Psoas muscle (tissue), 8 donors: ENCODE measurements around the gene NCBP2L. TPM values are rescaled to one million over a fixed set of nuclear protein-coding genes. Genes with fewer than 3 reads are reported as not detected.

Source experiments
- ATAC-seq, 4 donors: fragments of 200-7000 bp; cut with Tn5 transposase; one replicate each; pipeline ENCODE4 v1.9.1; 2020; ENCODE audit warnings: moderate library complexity in 3 of 4, mild to moderate bottlenecking in 2 of 4
- DNase-seq, 2 donors: peaks; one replicate each; pipeline ENCODE4 v3.0.0-alpha.2; 2020
- H3K27ac ChIP-seq: fragments of 200-600 bp; one replicate; pipeline ENCODE4 v1.8.0; 2022
- H3K27me3 ChIP-seq, 3 donors: fragments of 200-600 bp in 1 of 3; one replicate each; pipeline versions ENCODE4 v1.6.1 to v1.8.0; 2013 to 2022; ENCODE audit warnings: low read length in 2 of 3, mild to moderate bottlenecking in 2 of 3, moderate library complexity in 1 of 3; ENCODE audit not compliant: insufficient read depth in 3 of 3
- H3K36me3 ChIP-seq, 2 donors: fragments of 200-600 bp in 1 of 2; one replicate each; pipeline versions ENCODE4 v1.6.1 to v1.8.0; 2013 to 2022; ENCODE audit warnings: low read depth in 1 of 2, mild to moderate bottlenecking in 1 of 2, moderate library complexity in 1 of 2; ENCODE audit not compliant: insufficient read depth in 1 of 2
- H3K4me1 ChIP-seq: fragments of 200-600 bp; one replicate; pipeline ENCODE4 v1.8.0; 2022
- H3K4me3 ChIP-seq: fragments of 200-600 bp; one replicate; pipeline ENCODE4 v1.8.0; 2022; ENCODE audit warnings: mild to moderate bottlenecking
- H3K9me3 ChIP-seq: fragments of 200-600 bp; one replicate; pipeline ENCODE4 v1.8.0; 2022
- CTCF ChIP-seq: fragments of 200-600 bp; IDR thresholded peaks from one replicate; pipeline ENCODE4 v1.8.0; 2022; ENCODE audit warnings: antibody characterized with exemption
- WGBS, 3 donors: extraction: QIAGEN DNeasy Blood & Tissue Kit; methylation state at CpG; one replicate each; pipeline versions ENCODE4 v1.1.6 to v1.1.7; 2013; 5-methylcytosine and 5-hydroxymethylcytosine counted together
- intact Hi-C, 2 donors: fragments of 100-400 bp; cut with DNase I; formaldehyde crosslinking; loops; one replicate each; pipeline versions ENCODE4 v1.11.0 to v1.14.2; 2022
- polyA plus RNA-seq, 3 donors: library from polyadenylated mRNA; stranded (reverse); fragments of 200-250 nt; gene quantifications; one replicate each; pipeline ENCODE4 v1.2.3, GENCODE V29; 2013
- total RNA-seq, 4 donors: library from RNA; stranded (reverse); fragmentation: NEBNext Ultra II Directional in 2 of 4; extraction: Animal tissue kit (Norgen Biotek cat#: 25700) in 2 of 4; gene quantifications; one replicate each; pipeline versions ENCODE4 v1.2.1 to v1.2.4, GENCODE V29; 2021 to 2023
- donor health status: healthy with polysubstance abuse.
- donor health status: DM: no; HTN: no; CAD: no; lungs with moderate emphysema.
- donor health status: Bipolar disorder and iron deficiency.
- donor health status: healthy.
- donor health status: DM: yes; HTN: yes; CAD: no.
- donor health status: DM: no; HTN: no; CAD: no.
- donor health status: DM: no; HTN: no; CAD: no.
- donor health status: DM: yes; HTN: yes; CAD: no.

NCBP2L gene
- total and polyA plus RNA-seq, 7 donors = 0.03 to 0.40 TPM; not detected in 5

- H3K4me3 ChIP-seq = no peak overlapping the region
- no peak for DNase-seq
- H3K4me1 ChIP-seq = peaks cover 68% of the 10 kb centered on the region
- peak; percentile 82 to 89 (median 87) for ATAC-seq
- H3K36me3 ChIP-seq = no peaks in the 10 kb centered on the region
- no peak for TF ChIP-seq CTCF
- H3K9me3 ChIP-seq = no peaks in the 10 kb centered on the region
- 10 to 20% (median 15%) methylated on average over 3 of the region's 3 CpGs for WGBS, 3 donors
- peaks cover 0 to 5% (median 0%) of the 10 kb centered on the region in 3 donors for H3K27me3 ChIP-seq
- H3K27ac ChIP-seq = peak overlapping the region; percentile 84
- intact Hi-C loops = no loop called here
Measured at GRCh38 chrX:107747596-107748161, 29.9 kb upstream of the NCBP2L start.

GRCh38 chrX:107748506-107748905, 29.0 kb upstream of the NCBP2L start:
- intact Hi-C loops = no loop called here
- Histone ChIP-seq H3K4me1 (peaks cover 62% of the 10 kb centered on the region), H3K9me3 (no peaks in the 10 kb centered on the region), H3K4me3 (no peak overlapping the region), H3K27me3 (no peaks in the 10 kb centered on the region), H3K27ac (peak overlapping the region; percentile 84), H3K36me3 (no peaks in the 10 kb centered on the region)
- WGBS, 3 donors = 55 to 63% (median 58%) methylated on average over 6 of the region's 6 CpGs
- ATAC-seq = no peak
- TF ChIP-seq CTCF = no peak
- no peak for DNase-seq

GRCh38 chrX:107750263-107750662, 27.3 kb upstream of the NCBP2L start:
- DNase-seq = no peak
- Histone ChIP-seq H3K27ac (peak overlapping the region; percentile 72), H3K4me1 (peaks cover 55% of the 10 kb centered on the region), H3K9me3 (no peaks in the 10 kb centered on the region), H3K27me3 (no peaks in the 10 kb centered on the region), H3K36me3 (no peaks in the 10 kb centered on the region), H3K4me3 (no peak overlapping the region)
- no peak for TF ChIP-seq CTCF
- intact Hi-C loops = no loop called here
- 73 to 87% (median 74%) methylated on average over 6 of the region's 6 CpGs for WGBS, 3 donors
- ATAC-seq = no peak

GRCh38 chrX:107750861-107751445, 26.6 kb upstream of the NCBP2L start:
- intact Hi-C loops = no loop called here
- Histone ChIP-seq H3K4me3 (no peak overlapping the region), H3K9me3 (no peaks in the 10 kb centered on the region), H3K36me3 (no peaks in the 10 kb centered on the region), H3K27ac (peak overlapping the region; percentile 72), H3K27me3 (no peaks in the 10 kb centered on the region), H3K4me1 (peaks cover 55% of the 10 kb centered on the region)
- ATAC-seq (peak in 1 of 4 donors; percentile 26), DNase-seq (no peak)
- TF ChIP-seq CTCF = no peak
- WGBS, 3 donors = 31 to 45% (median 43%) methylated on average over 7 of the region's 7 CpGs

GRCh38 chrX:107752043-107752442, 25.5 kb upstream of the NCBP2L start:
- TF ChIP-seq CTCF = no peak
- 65 to 69% (median 66%) methylated on average over 3 of the region's 3 CpGs for WGBS, 3 donors
- intact Hi-C loops = no loop called here
- no peaks in the 10 kb centered on the region for H3K27me3 ChIP-seq
- H3K36me3 ChIP-seq = no peaks in the 10 kb centered on the region
- no peak for DNase-seq
- no peak for ATAC-seq
- no peaks in the 10 kb centered on the region for H3K9me3 ChIP-seq
- H3K4me1 ChIP-seq = peaks cover 52% of the 10 kb centered on the region
- peak overlapping the region; percentile 72 for H3K27ac ChIP-seq
- H3K4me3 ChIP-seq = no peak overlapping the region
